K562 (cell line): ENCODE data around the gene MUC5AC. TPM values are rescaled to one million over a fixed set of nuclear protein-coding genes. Genes with fewer than 3 reads are reported as not detected.

Source experiments
- EZH2 ChIP-seq: IDR thresholded peaks from 2 replicates; pipeline ENCODE4 v1.6.1; 2012; ENCODE audit warnings: low read depth, mild to moderate bottlenecking, inconsistent platforms, low read length, borderline replicate concordance
- POLR2H ChIP-seq: IDR thresholded peaks from 2 replicates; pipeline ENCODE4 v1.6.1; 2016; ENCODE audit warnings: missing genetic modification characterization, low read depth, mild to moderate bottlenecking, control low read depth, missing compliant biosample characterization, moderate library complexity
- TCF7 ChIP-seq: sonication (generic); IDR thresholded peaks from 2 replicates; pipeline ENCODE4 v1.6.1; 2016; ENCODE audit warnings: antibody characterized with exemption, borderline replicate concordance
- polyA plus RNA-seq, 8 experiments: library from polyadenylated mRNA; depleted of rRNA in 4 of 8; stranded (reverse) in 5 of 8; unstranded in 3 of 8; fragments of >200 nt; fragmentation: Nextera tagmentation in 2 of 8; fragmentation: Illumina TruSeq in 1 of 8; extraction: Ambion mirVana in 2 of 8; extraction: Trizol in 1 of 8; gene quantifications; 2 replicates each; pipeline versions ENCODE4 v1.2.1 to v1.2.3, GENCODE V29; 2011 to 2014; ENCODE audit warnings: inconsistent platforms in 1 of 8, missing spikeins in 1 of 8
- total RNA-seq, 7 experiments: library from RNA; depleted of rRNA in 6 of 7; stranded (reverse); fragments of >200 nt in 6 of 7; fragmentation: Illumina TruSeq in 2 of 7; extraction: Trizol in 2 of 7; gene quantifications; 2 replicates each; pipeline versions ENCODE4 v1.2.1 to v1.2.3, GENCODE V29; 2011 to 2021; ENCODE audit warnings: low replicate concordance in 1 of 7
- TF ChIP-seq, protein P1 (sequence below): fragments of 450-650 bp; IDR thresholded peaks from 2 replicates; pipeline ENCODE4 v1.6.1; 2018; ENCODE audit not compliant: partially characterized antibody
- TF ChIP-seq, protein P2 (sequence below): IDR thresholded peaks from 3 replicates; pipeline ENCODE4 v1.6.1; 2011; ENCODE audit warnings: borderline replicate concordance, mild to moderate bottlenecking, moderate library complexity; ENCODE audit not compliant: insufficient read length; ENCODE audit errors: extremely low read depth

Gene MUC5AC
- total and polyA plus RNA-seq, 9 of the 15 experiments (the other 6 are each of a cell fraction or from before 2014, with no cell fraction given) = not detected

DNA sequence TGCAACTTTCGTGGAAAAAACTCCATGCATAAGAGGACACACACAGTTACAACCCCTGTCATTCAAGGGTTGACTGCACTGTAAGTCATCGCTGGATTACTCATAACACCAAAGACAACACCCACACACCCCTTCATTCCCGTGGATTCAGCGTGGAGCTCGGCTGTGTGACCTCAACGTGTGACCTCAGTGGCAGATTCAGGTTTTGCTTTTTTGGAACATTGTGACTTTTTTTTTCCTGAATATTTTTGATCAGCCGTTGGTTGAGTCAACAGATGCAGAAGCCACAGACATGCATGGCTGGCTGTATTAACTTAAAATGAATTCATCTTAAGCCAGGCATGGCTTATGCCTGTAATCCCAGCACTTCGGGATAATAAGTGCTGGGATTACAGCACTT, 19.7 kb upstream of the MUC5AC start (continued):
- TF ChIP-seq, protein P1, sequence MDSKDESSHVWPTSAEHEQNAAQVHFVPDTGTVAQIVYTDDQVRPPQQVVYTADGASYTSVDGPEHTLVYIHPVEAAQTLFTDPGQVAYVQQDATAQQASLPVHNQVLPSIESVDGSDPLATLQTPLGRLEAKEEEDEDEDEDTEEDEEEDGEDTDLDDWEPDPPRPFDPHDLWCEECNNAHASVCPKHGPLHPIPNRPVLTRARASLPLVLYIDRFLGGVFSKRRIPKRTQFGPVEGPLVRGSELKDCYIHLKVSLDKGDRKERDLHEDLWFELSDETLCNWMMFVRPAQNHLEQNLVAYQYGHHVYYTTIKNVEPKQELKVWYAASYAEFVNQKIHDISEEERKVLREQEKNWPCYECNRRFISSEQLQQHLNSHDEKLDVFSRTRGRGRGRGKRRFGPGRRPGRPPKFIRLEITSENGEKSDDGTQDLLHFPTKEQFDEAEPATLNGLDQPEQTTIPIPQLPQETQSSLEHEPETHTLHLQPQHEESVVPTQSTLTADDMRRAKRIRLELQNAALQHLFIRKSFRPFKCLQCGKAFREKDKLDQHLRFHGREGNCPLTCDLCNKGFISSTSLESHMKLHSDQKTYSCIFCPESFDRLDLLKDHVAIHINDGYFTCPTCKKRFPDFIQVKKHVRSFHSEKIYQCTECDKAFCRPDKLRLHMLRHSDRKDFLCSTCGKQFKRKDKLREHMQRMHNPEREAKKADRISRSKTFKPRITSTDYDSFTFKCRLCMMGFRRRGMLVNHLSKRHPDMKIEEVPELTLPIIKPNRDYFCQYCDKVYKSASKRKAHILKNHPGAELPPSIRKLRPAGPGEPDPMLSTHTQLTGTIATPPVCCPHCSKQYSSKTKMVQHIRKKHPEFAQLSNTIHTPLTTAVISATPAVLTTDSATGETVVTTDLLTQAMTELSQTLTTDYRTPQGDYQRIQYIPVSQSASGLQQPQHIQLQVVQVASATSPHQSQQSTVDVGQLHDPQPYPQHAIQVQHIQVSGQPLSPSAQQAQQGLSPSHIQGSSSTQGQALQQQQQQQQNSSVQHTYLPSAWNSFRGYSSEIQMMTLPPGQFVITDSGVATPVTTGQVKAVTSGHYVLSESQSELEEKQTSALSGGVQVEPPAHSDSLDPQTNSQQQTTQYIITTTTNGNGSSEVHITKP = no peak
- no peak for TF ChIP-seq POLR2H (tag)
- TF ChIP-seq EZH2 = no peak
- no peak for TF ChIP-seq TCF7
- TF ChIP-seq, protein P2, sequence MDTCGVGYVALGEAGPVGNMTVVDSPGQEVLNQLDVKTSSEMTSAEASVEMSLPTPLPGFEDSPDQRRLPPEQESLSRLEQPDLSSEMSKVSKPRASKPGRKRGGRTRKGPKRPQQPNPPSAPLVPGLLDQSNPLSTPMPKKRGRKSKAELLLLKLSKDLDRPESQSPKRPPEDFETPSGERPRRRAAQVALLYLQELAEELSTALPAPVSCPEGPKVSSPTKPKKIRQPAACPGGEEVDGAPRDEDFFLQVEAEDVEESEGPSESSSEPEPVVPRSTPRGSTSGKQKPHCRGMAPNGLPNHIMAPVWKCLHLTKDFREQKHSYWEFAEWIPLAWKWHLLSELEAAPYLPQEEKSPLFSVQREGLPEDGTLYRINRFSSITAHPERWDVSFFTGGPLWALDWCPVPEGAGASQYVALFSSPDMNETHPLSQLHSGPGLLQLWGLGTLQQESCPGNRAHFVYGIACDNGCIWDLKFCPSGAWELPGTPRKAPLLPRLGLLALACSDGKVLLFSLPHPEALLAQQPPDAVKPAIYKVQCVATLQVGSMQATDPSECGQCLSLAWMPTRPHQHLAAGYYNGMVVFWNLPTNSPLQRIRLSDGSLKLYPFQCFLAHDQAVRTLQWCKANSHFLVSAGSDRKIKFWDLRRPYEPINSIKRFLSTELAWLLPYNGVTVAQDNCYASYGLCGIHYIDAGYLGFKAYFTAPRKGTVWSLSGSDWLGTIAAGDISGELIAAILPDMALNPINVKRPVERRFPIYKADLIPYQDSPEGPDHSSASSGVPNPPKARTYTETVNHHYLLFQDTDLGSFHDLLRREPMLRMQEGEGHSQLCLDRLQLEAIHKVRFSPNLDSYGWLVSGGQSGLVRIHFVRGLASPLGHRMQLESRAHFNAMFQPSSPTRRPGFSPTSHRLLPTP = no peak
